GM23338 (cell line): ENCODE results near the gene GABRE. TPM values are rescaled to one million over a fixed set of nuclear protein-coding genes. Genes with fewer than 3 reads are reported as not detected.

Experiments used
- ATAC-seq: fragments of 200-7000 bp; cut with Tn5 transposase; 3 replicates; pipeline ENCODE4 v1.9.1; 2020
- DNase-seq: peaks from one replicate; pipeline ENCODE4 v3.0.0-alpha.2; 2015; ENCODE audit warnings: low spot score
- H2AFZ ChIP-seq: fragments of 200-600 bp; sonication (generic); 2 replicates; pipeline ENCODE4 v1.8.0; 2016; ENCODE audit warnings: antibody characterized with exemption, mild to moderate bottlenecking, moderate library complexity
- H3F3A ChIP-seq: fragments of 200-600 bp; sonication (generic); replicated peaks from 2 replicates; pipeline ENCODE4 v1.8.0; 2017; ENCODE audit warnings: antibody characterized with exemption, mixed run types, low read depth
- H3K27ac ChIP-seq: fragments of 200-600 bp; sonication (generic); 2 replicates; pipeline ENCODE4 v1.6.1; 2016; ENCODE audit warnings: low read depth
- H3K27me3 ChIP-seq: fragments of 200-600 bp; sonication (generic); 2 replicates; pipeline ENCODE4 v1.8.0; 2016; ENCODE audit warnings: mild to moderate bottlenecking, mixed run types, moderate library complexity; ENCODE audit not compliant: insufficient read depth
- H3K36me3 ChIP-seq: fragments of 200-600 bp; sonication (generic); 2 replicates; pipeline ENCODE4 v1.8.0; 2016; ENCODE audit warnings: mild to moderate bottlenecking; ENCODE audit not compliant: insufficient read depth
- H3K4me1 ChIP-seq: fragments of 200-600 bp; sonication (generic); 2 replicates; pipeline ENCODE4 v1.8.0; 2016; ENCODE audit warnings: mild to moderate bottlenecking, moderate library complexity; ENCODE audit not compliant: insufficient read depth
- H3K4me2 ChIP-seq: fragments of 200-600 bp; sonication (generic); 2 replicates; pipeline ENCODE4 v1.7.1; 2017; ENCODE audit warnings: mixed run types
- H3K4me3 ChIP-seq: fragments of 200-600 bp; sonication (generic); 2 replicates; pipeline ENCODE4 v1.6.1; 2016; ENCODE audit warnings: mixed run types
- H3K79me2 ChIP-seq: fragments of 200-600 bp; sonication (generic); replicated peaks from 2 replicates; pipeline ENCODE4 v1.8.0; 2017; ENCODE audit warnings: mild to moderate bottlenecking; ENCODE audit not compliant: insufficient read depth
- H3K9me2 ChIP-seq: fragments of 200-600 bp; sonication (generic); 2 replicates; pipeline ENCODE4 v1.8.0; 2017; ENCODE audit not compliant: insufficient read depth
- H4K20me1 ChIP-seq: fragments of 200-600 bp; sonication (generic); replicated peaks from 2 replicates; pipeline ENCODE4 v1.8.0; 2017; ENCODE audit warnings: mild to moderate bottlenecking; ENCODE audit not compliant: insufficient read depth
- H3K27ac Mint-ChIP-seq: 2 replicates; pipeline ENCODE4 v1.8.0; 2020; ENCODE audit warnings: inconsistent platforms, mild to moderate bottlenecking, moderate library complexity, mixed read lengths
- H3K27me3 Mint-ChIP-seq: 3 replicates; pipeline ENCODE4 v1.8.0; 2022; ENCODE audit warnings: low read depth, mild to moderate bottlenecking, moderate library complexity, mixed read lengths, inconsistent platforms; ENCODE audit not compliant: insufficient read depth, poor library complexity
- H3K36me3 Mint-ChIP-seq: 3 replicates; pipeline ENCODE4 v1.8.0; 2021; ENCODE audit warnings: low read depth, mild to moderate bottlenecking, inconsistent platforms, moderate library complexity, mixed read lengths
- H3K4me1 Mint-ChIP-seq: 3 replicates; pipeline ENCODE4 v1.8.0; 2020; ENCODE audit warnings: mild to moderate bottlenecking, inconsistent platforms, mixed read lengths
- H3K4me3 Mint-ChIP-seq: 3 replicates; pipeline ENCODE4 v1.8.0; 2021; ENCODE audit warnings: moderate library complexity, mild to moderate bottlenecking, inconsistent platforms, mixed read lengths
- H3K9me3 Mint-ChIP-seq: 3 replicates; pipeline ENCODE4 v1.8.0; 2020; ENCODE audit warnings: moderate library complexity, mild to moderate bottlenecking, inconsistent platforms, mixed read lengths
- CREB1 ChIP-seq: fragments of 250-450 bp; sonication (Bioruptor Pico); IDR thresholded peaks from 2 replicates; pipeline ENCODE4 v1.5.0; 2020; ENCODE audit warnings: low read depth, mild to moderate bottlenecking, moderate library complexity
- CTCF ChIP-seq, 2 experiments: fragments of 200-600 bp in 1 of 2; sonication (generic) in 1 of 2; conservative IDR thresholded peaks; 2 replicates each; pipeline versions ENCODE4 v1.5.1 to v1.6.1; 2016 to 2017; ENCODE audit warnings: antibody characterized with exemption in 2 of 2, low read depth in 2 of 2, mild to moderate bottlenecking in 2 of 2, moderate library complexity in 1 of 2
- ETS1 ChIP-seq: IDR thresholded peaks from 2 replicates; pipeline ENCODE4 v1.6.1; 2016; ENCODE audit warnings: antibody characterized with exemption
- EZH2 ChIP-seq: fragments of 200-600 bp; sonication (generic); IDR thresholded peaks from one replicate; pipeline ENCODE4 v1.8.0; 2017; ENCODE audit warnings: antibody characterized with exemption, mild to moderate bottlenecking, low read depth; ENCODE audit not compliant: unreplicated experiment
- JUNB ChIP-seq: IDR thresholded peaks from one replicate; pipeline ENCODE4 v1.6.1; 2016; ENCODE audit warnings: antibody characterized with exemption; ENCODE audit not compliant: unreplicated experiment
- NANOG ChIP-seq: IDR thresholded peaks from 2 replicates; pipeline ENCODE4 v1.6.1; 2016; ENCODE audit warnings: antibody characterized with exemption, borderline replicate concordance
- POLR2AphosphoS5 ChIP-seq: IDR thresholded peaks from 2 replicates; pipeline ENCODE4 v1.6.1; 2016; ENCODE audit warnings: antibody characterized with exemption, low read depth
- REST ChIP-seq: IDR thresholded peaks from one replicate; pipeline ENCODE4 v1.6.1; 2018; ENCODE audit warnings: antibody characterized with exemption; ENCODE audit not compliant: unreplicated experiment
- STAT1 ChIP-seq: IDR thresholded peaks from one replicate; pipeline ENCODE4 v1.6.1; 2016; ENCODE audit warnings: antibody characterized with exemption; ENCODE audit not compliant: unreplicated experiment
- ZNF114 ChIP-seq: fragments of 250-450 bp; sonication (Bioruptor Pico); IDR thresholded peaks from 2 replicates; pipeline ENCODE4 v1.5.0; 2020; ENCODE audit warnings: mild to moderate bottlenecking, moderate library complexity
- ZNF331 ChIP-seq: fragments of 250-450 bp; sonication (Bioruptor Pico); IDR thresholded peaks from 2 replicates; pipeline ENCODE4 v1.5.0; 2020; ENCODE audit warnings: low read depth, mild to moderate bottlenecking, moderate library complexity
- ZNF462 ChIP-seq: fragments of 250-450 bp; sonication (Bioruptor Pico); IDR thresholded peaks from 2 replicates; pipeline ENCODE4 v1.5.0; 2020; ENCODE audit warnings: mild to moderate bottlenecking, moderate library complexity
- polyA plus RNA-seq: library from polyadenylated mRNA; unstranded; fragments of >200 nt; fragmentation: Nextera tagmentation; extraction: Ambion mirVana; gene quantifications from 2 replicates; pipeline ENCODE4 v1.2.1, GENCODE V29; 2016
- total RNA-seq: library from RNA; depleted of rRNA; stranded (reverse); fragments of >200 nt; shearing (Covaris generic); gene quantifications from 2 replicates; pipeline ENCODE4 v1.2.3, GENCODE V29; 2014

GABRE gene
- total and polyA plus RNA-seq, 2 experiments from 2014 or later = 4.9 to 8.3 TPM

- TF ChIP-seq ZNF462 (CRISPR knock-in tag) = no peak
These were observed 54.4 kb downstream of the GABRE start (continued) for GRCh38 chrX:151920101-151920500.

- H4K20me1 ChIP-seq = no peaks in the 10 kb centered on the region
- H2AFZ ChIP-seq = no peak overlapping the region
- H3K9me3 Mint-ChIP-seq = no peaks in the 10 kb centered on the region
- ATAC-seq = no peak
- no peaks in the 10 kb centered on the region for H3K79me2 ChIP-seq
- H3K27ac ChIP-seq = no peak overlapping the region
- H3K27me3 Mint-ChIP-seq = peaks cover 2% of the 10 kb centered on the region
- H3K27ac Mint-ChIP-seq = no peak overlapping the region
- no peaks in the 10 kb centered on the region for H3K4me1 Mint-ChIP-seq
- no peaks in the 10 kb centered on the region for H3K4me1 ChIP-seq
- H3K4me3 Mint-ChIP-seq = no peak overlapping the region
- H3K4me3 ChIP-seq = no peak overlapping the region
- DNase-seq = no peak
- no peak overlapping the region for H3K4me2 ChIP-seq
- no peaks in the 10 kb centered on the region for H3K27me3 ChIP-seq
- no peaks in the 10 kb centered on the region for H3K36me3 Mint-ChIP-seq
- no peaks in the 10 kb centered on the region for H3K36me3 ChIP-seq
- H3F3A ChIP-seq = no peaks in the 10 kb centered on the region
- H3K9me2 ChIP-seq = no peaks in the 10 kb centered on the region
- TF ChIP-seq JUNB (no peak), CREB1 (CRISPR knock-in tag) (no peak), REST (no peak), EZH2 (no peak), NANOG (no peak), ETS1 (no peak), CTCF (conservative IDR thresholded peaks at IDR 0.05; ENCODE audit: low read depth in 2 of 2) (no peak), ZNF114 (CRISPR knock-in tag) (no peak), POLR2AphosphoS5 (no peak), STAT1 (no peak), ZNF331 (CRISPR knock-in tag) (no peak)
These were observed 54.9 kb downstream of the GABRE start for GRCh38 chrX:151919610-151920009.
